Activated CD8-positive, alpha-beta T cell treated with anti-CD3 and anti-CD28 coated beads for 36 hours (primary cell): ENCODE measurements around the gene ASF1A. TPM values are rescaled to one million over a fixed set of nuclear protein-coding genes. Genes with fewer than 3 reads are reported as not detected.
A peak's percentile ranks its signal among the peaks of the same experiment; 100 is the strongest.

Experiments used
- ATAC-seq: fragments of 200-7000 bp; cut with Tn5 transposase; one replicate; pipeline ENCODE4 v1.10.0; 2021; ENCODE audit warnings: mild to moderate bottlenecking, moderate library complexity
- CTCF ChIA-PET: fragments of 350-600 bp; sonication (Branson Sonifier 250); formaldehyde crosslinking; loops from one replicate; lab custom pipeline; 2021; ENCODE audit warnings: antibody characterized with exemption; lab: Charles Lee
- POLR2A ChIA-PET: fragments of 350-600 bp; sonication (Branson Sonifier 250); formaldehyde crosslinking; loops from one replicate; lab custom pipeline; 2021; ENCODE audit warnings: antibody characterized with exemption; lab: Charles Lee
- DNase-seq: peaks from one replicate; pipeline ENCODE4 v3.0.0-alpha.2; 2020
- H3K27ac Mint-ChIP-seq: one replicate; pipeline ENCODE4 v1.8.0; 2021; ENCODE audit warnings: mild to moderate bottlenecking, mixed read lengths
- H3K27me3 Mint-ChIP-seq: one replicate; pipeline ENCODE4 v1.8.0; 2021; ENCODE audit warnings: mixed read lengths
- H3K36me3 Mint-ChIP-seq: one replicate; pipeline ENCODE4 v1.8.0; 2021; ENCODE audit warnings: low read depth, mixed read lengths
- H3K4me1 Mint-ChIP-seq: one replicate; pipeline ENCODE4 v1.8.0; 2021; ENCODE audit warnings: low read depth, mixed read lengths
- H3K4me3 Mint-ChIP-seq: one replicate; pipeline ENCODE4 v1.8.0; 2021; ENCODE audit warnings: mild to moderate bottlenecking, moderate library complexity, mixed read lengths
- H3K9me3 Mint-ChIP-seq: one replicate; pipeline ENCODE4 v1.8.0; 2021; ENCODE audit warnings: mixed read lengths
- intact Hi-C: fragments of 100-400 bp; cut with micrococcal nuclease; formaldehyde crosslinking; loops from one replicate; pipeline ENCODE4 v1.10.0; 2022
- total RNA-seq, 2 experiments: library from RNA; stranded (reverse); gene quantifications; one replicate each; pipeline ENCODE4 v1.2.3, GENCODE V29; 2021
- TF ChIP-seq, protein P1 (sequence below): fragments of 200-600 bp; IDR thresholded peaks from one replicate; pipeline ENCODE4 v1.8.0; 2022; ENCODE audit warnings: antibody characterized with exemption, mild to moderate bottlenecking

ASF1A gene
- total RNA-seq, 2 experiments from 2014 or later: 36.4 to 39.0 TPM

DNA sequence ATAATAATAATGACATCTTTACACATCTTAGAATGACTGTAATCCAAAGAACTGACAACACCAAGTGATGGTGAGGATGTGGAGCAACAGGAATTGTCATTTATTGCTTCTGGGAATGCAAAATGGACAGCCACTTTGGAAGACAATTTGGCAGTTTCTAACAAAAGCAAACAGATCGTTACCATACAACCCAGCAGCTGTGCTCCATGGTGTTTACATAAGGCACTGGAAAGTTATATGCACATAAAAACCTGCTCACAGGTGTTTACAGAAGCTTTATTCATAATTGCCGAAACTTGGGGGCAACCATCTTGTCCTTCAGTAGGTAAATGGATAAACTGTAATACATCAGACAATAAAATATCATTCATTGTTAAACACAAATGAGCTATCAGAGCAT lies 18.3 kb upstream of the ASF1A start:
- Mint-ChIP-seq H3K4me1 (peaks cover 40% of the 10 kb centered on the region), H3K27ac (no peak overlapping the region), H3K4me3 (no peak overlapping the region), H3K9me3 (no peaks in the 10 kb centered on the region), H3K36me3 (peaks cover 19% of the 10 kb centered on the region), H3K27me3 (no peaks in the 10 kb centered on the region)
- ATAC-seq (no peak), DNase-seq (no peak)
- TF ChIP-seq, protein P1, sequence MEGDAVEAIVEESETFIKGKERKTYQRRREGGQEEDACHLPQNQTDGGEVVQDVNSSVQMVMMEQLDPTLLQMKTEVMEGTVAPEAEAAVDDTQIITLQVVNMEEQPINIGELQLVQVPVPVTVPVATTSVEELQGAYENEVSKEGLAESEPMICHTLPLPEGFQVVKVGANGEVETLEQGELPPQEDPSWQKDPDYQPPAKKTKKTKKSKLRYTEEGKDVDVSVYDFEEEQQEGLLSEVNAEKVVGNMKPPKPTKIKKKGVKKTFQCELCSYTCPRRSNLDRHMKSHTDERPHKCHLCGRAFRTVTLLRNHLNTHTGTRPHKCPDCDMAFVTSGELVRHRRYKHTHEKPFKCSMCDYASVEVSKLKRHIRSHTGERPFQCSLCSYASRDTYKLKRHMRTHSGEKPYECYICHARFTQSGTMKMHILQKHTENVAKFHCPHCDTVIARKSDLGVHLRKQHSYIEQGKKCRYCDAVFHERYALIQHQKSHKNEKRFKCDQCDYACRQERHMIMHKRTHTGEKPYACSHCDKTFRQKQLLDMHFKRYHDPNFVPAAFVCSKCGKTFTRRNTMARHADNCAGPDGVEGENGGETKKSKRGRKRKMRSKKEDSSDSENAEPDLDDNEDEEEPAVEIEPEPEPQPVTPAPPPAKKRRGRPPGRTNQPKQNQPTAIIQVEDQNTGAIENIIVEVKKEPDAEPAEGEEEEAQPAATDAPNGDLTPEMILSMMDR: no peak
- POLR2A ChIA-PET: interaction anchor here (2.2 kb wide), 1 partner anchor 10 kb away, joined by 8 read pairs; no protein-coding TSS in a partner anchor
- CTCF ChIA-PET: interaction anchor here (1.1 to 1.2 kb wide), 2 partner anchors 21 to 75 kb away, joined by 3 read pairs; no protein-coding TSS in a partner anchor
- intact Hi-C loops: no loop called here

DNA sequence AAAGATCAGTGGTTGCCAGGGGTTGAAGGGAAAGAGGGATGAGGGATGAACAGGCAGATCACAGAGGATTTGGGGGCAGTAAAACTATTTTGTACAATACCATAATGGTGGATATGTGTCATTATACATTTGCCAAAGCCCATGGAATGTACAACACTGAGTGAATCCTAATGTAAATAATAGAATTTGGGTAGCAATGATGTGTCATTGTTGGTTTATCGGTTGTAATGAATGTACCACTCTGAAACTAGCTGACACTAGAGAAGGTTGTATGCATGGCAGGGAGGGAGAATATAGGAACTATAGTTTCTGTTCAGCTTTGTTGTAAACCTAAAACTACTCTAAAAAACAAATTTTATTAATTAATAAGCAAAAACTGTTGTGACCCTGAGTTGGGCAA lies 17.8 kb upstream of the ASF1A start:
- Mint-ChIP-seq H3K9me3 (no peaks in the 10 kb centered on the region), H3K27me3 (no peaks in the 10 kb centered on the region), H3K4me3 (no peak overlapping the region), H3K27ac (no peak overlapping the region), H3K36me3 (peaks cover 14% of the 10 kb centered on the region), H3K4me1 (peaks cover 39% of the 10 kb centered on the region)
- TF ChIP-seq, protein P1: no peak
- intact Hi-C loops: no loop called here
- ATAC-seq: no peak
- ChIA-PET CTCF (interaction anchor here (1.1 to 1.2 kb wide), 2 partner anchors 20 to 76 kb away, joined by 3 read pairs; no protein-coding TSS in a partner anchor), POLR2A (interaction anchor here (2.2 kb wide), 1 partner anchor 11 kb away, joined by 8 read pairs; no protein-coding TSS in a partner anchor)
- DNase-seq: no peak

- H3K27me3 Mint-ChIP-seq: no peaks in the 10 kb centered on the region
- CTCF ChIA-PET: interaction anchor here (1.2 kb wide), 1 partner anchor 20 kb away, joined by 3 read pairs; no protein-coding TSS in a partner anchor
- H3K4me1 Mint-ChIP-seq: peaks cover 44% of the 10 kb centered on the region
- no peak overlapping the region for H3K27ac Mint-ChIP-seq
- no peak overlapping the region for H3K4me3 Mint-ChIP-seq
- DNase-seq (no peak), ATAC-seq (peak; percentile 30)
- peaks cover 10% of the 10 kb centered on the region for H3K36me3 Mint-ChIP-seq
- POLR2A ChIA-PET: no interaction called here
- intact Hi-C loops: no loop called here
- no peaks in the 10 kb centered on the region for H3K9me3 Mint-ChIP-seq
- TF ChIP-seq, protein P1: no peak
These were observed 17.1 kb upstream of the ASF1A start for GRCh38 chr6:118876814-118877213.

DNA sequence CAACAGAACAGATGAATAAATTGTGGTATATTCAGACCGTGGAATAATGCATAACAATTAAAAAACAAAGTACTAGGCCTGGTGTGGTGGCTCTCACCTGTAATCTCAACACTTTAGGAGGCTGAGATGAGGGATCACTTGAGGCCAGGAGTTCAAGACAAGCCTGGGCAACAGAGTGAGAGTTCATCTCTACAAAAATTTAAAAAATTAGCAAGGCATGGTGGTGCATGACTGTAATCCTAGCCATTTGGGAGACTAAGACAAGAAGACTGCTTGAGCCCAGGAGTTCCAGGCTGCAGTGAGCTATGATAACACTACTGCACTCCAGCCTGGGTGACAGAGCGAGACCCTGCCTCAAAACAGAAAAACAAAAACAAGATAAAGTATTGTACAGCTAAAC lies 16.1 kb upstream of the ASF1A start:
- Mint-ChIP-seq H3K27me3 (no peaks in the 10 kb centered on the region), H3K4me3 (no peak overlapping the region), H3K36me3 (peaks cover 13% of the 10 kb centered on the region), H3K27ac (no peak overlapping the region), H3K4me1 (peaks cover 49% of the 10 kb centered on the region), H3K9me3 (no peaks in the 10 kb centered on the region)
- POLR2A ChIA-PET: no interaction called here
- intact Hi-C loops: no loop called here
- ATAC-seq: no peak
- CTCF ChIA-PET: no interaction called here
- DNase-seq: no peak
- TF ChIP-seq, protein P1: no peak

- ChIA-PET CTCF (interaction anchor here (0.8 to 1.5 kb wide), 5 partner anchors 10 to 229 kb away, joined by 3 to 6 read pairs (median 4); no protein-coding TSS in a partner anchor), POLR2A (interaction anchor here (0.6 to 2.0 kb wide), 3 partner anchors 10 to 32 kb away, joined by 3 to 11 read pairs (median 5); partner anchors contain the start of gene ASF1A)
- H3K4me3 Mint-ChIP-seq: peak overlapping the region; percentile 2
- ATAC-seq (no peak), DNase-seq (no peak)
- peaks cover 15% of the 10 kb centered on the region for H3K36me3 Mint-ChIP-seq
- peaks cover 73% of the 10 kb centered on the region for H3K4me1 Mint-ChIP-seq
- TF ChIP-seq, protein P1: no peak
- intact Hi-C loops: no loop called here
- no peak overlapping the region for H3K27ac Mint-ChIP-seq
- H3K27me3 Mint-ChIP-seq: no peaks in the 10 kb centered on the region
- no peaks in the 10 kb centered on the region for H3K9me3 Mint-ChIP-seq
These were observed 12.3 kb upstream of the ASF1A start for GRCh38 chr6:118881440-118882313.
